ENCODE results near the gene BICRA.
"Not testable (repeated sequence)": the region's sequence is repeated elsewhere in the genome, so short reads cannot be mapped to it uniquely, and the experiment has no call there.

Gene BICRA

DNA sequence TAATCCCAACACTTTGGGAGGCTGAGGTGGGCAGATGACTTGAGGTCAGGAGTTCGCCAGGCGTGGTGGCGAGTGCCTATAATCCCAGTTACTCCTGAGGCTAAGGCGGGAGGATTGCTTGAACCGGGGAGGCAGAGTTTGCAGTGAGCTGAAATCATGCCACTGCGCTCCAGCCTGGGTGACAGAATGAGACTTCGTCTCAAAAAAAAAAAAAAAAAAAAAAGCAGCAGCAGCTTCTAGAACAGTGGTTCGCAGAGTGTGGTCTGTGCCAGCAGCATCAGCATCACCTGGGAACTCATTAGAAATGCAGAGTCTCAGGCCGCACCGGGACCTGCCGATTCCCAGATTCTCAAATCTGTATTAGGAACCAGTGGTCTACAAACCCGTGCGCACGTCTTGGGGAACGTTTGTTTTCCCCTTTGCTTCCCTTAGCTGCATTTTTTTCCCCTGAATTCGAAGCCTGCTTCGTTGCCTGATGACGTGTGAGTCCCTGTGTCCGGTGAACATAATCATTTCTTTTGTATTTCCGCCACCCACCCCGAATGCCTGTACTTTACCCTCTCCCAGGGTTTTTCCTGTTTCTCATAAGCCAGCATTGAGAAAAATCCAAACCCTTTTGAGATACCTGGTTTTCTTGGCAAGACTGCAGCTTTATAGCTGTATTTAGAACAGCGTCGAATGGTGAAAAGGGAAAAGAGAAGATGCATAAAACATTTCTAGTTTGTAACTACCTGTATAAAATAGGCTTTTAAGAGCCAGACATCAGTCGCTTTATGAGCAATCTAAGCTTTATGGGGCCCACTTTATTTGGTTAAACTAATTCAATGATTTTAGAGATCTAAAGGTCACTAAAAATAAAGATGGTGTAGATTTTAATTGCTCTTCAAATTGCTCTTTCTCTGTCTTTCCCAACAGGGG, 49.8 kb downstream of the BICRA start:
- FAIRE-seq (no peak), DNase-seq (ENCODE audit: insufficient read length, low spot score) (no peak)

DNA sequence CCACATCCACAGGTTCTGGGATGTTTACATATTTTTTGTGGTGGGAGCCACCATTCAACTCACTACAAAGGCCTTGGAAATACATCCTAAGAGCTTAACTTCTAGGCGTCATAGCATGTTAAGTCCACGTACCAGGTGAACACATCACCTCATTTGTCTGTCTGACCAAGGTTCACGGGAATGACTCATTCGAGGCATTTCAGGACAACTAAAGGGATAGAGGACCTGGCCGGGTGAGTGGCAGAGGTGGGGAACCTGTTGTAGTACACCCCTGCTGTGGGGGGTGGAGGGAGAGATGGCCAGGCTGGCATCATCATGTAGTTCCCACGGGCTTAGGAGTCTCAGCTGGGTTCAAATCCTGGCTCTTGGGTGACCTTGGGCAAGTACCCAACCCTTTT, 51.5 kb downstream of the BICRA start:
- FAIRE-seq (no peak), DNase-seq (ENCODE audit: insufficient read length, low spot score) (no peak)

DNA sequence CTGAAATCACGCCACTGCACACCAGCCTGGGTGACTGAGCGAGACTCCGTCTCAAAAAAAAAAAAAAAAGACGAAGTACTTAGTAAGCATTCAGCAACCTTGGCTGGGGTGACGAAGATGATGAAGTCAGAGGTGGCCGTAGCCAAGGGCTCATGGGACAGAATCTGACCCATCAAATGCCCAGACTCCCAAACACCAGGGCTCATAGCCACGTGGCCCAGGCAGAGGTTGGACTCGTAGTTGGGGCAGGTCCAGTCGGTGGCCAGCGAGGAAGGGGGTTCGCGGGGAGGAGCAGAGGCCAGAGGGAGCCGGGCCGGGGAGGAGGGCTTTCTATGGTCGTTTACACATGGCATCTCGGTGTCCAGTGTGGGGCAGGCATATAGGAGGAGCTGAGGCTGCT, 52.2 kb downstream of the BICRA start:
- DNase-seq (ENCODE audit: insufficient read length, low spot score), result no peak
- no peak for FAIRE-seq

DNA sequence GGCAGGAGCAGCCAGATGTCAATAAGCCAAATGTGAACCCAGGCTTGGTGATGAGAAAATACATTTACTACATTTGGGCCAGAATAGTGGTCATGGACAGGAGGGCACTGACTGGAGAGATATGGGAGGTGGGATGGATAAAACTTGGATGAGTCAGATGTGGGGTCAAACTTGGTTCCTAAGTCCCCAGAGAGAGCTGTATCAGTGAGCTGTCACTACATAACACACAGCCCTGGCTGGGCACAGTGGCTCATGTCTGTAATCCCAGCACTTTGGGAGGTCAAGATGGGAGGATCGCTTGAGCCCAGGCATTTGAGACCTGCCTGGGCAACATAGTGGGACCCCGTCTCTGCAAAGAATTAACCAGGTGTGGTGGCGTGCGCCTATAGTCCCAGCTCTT, 52.7 kb downstream of the BICRA start:
- no peak for FAIRE-seq
- DNase-seq (ENCODE audit: insufficient read length, low spot score), result no peak

DNA sequence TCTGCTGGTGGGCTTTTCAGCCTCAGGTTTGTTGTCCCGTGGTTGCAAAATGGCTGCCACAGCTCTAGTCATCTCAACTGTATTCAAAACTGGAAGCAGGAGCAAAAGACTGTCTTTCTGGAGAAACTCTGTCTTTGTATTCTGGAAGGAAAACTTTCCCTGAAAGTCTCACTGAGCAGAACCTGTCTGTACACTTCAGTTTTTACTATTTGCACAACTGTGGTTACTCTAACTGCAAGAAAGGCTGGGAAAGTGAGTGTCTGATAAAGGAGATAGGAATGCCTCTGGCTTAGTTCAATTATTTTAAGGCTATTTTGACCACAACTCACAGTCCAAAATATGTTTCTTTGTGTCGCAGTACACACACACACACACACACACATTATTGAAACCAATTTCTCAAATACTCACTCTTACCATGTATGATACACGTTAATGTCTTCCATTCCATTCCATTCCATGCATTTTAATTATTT, 54.5 kb downstream of the BICRA start:
- FAIRE-seq, result no peak

DNA sequence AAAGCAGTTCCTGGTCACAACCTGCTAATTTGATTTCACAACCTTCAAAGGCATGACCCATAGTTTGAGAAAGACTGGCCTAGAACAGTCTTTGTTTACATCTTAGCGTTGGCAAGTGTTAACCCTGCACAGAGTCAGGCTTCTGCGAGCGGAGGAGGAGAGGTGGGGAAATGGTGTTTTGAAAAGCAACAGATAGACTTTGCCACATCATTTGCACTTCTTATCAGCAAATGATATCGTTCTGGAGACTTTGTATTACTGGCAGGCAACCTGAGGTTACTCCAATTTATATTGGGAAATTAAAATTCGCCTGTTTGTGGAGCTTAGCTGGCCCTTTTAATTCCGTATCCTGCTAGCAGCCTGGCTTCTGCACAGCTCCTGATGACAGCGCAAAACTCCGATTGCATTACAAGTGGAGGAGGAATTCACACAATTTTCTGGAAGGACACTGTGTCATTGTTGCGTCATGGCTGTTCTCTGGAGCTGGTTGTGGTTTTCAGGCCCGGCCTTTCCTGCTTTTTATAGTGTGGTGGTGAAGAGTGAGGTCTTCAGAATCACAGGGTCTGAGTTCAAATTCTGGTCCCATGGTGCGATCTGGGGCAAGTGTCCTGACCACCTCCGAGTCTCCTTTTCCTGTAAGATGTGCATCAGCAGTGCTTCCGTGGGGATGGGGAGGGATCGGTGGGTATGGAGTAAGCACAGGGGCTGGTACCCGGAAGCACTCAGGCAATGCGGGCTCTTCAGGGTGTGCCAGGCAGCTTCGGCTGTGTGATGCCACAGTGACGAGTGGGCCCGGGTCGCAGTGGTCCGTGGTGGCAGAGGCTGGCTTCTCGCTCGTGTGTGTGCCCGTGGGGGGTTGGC, 55.2 kb downstream of the BICRA start:
- FAIRE-seq, result no peak

More for the DNA sequence above, 54.5 kb downstream of the BICRA start:
- DNase-seq (ENCODE audit: insufficient read length, low spot score), result no peak

DNA sequence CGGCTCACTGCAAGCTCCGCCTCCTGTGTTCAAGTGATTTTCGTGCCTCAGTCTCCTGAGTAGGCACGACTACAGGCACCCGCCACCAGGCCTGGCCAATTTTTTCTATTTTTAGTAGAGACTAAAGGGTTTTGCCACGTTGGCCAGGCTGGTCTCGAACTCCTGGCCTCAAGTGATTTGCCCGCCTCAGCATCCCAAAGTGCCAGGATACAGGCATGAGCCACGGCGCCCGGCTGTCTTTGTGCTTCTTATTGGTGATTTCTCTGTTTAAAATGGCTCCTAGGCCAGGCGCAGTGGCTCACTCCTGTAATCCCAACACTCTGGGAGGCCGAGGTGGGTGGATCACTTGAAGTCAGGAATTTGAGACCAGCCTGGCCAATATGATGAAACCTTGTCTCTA, 59.6 kb downstream of the BICRA start:
- DNase-seq (ENCODE audit: insufficient read length, low spot score); FAIRE-seq: not testable (repeated sequence)

More for the DNA sequence above, 55.2 kb downstream of the BICRA start:
- peak; percentile 69 for DNase-seq (ENCODE audit: insufficient read length, low spot score)

DNA sequence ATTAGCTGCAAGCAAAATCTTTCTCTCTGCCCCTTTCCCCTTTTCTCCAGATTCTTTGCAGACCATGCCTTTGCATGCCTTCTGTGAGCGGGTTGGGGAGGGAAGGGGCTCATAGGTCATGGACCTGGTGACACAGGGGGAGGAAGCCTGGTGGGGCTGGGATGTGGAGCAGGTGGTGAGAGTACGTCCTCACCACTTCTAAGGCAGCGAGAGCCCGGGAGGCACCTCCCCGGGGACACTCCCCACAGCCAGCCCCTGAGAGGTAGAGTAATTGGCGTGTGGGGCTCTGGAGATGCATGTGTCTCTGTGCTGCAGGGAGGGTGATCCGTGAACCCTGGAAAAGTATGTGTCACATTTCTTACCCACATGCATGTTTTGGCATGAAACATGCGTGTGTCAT, 61.8 kb downstream of the BICRA start:
- no peak for DNase-seq (ENCODE audit: insufficient read length, low spot score)
- FAIRE-seq, result no peak

DNA sequence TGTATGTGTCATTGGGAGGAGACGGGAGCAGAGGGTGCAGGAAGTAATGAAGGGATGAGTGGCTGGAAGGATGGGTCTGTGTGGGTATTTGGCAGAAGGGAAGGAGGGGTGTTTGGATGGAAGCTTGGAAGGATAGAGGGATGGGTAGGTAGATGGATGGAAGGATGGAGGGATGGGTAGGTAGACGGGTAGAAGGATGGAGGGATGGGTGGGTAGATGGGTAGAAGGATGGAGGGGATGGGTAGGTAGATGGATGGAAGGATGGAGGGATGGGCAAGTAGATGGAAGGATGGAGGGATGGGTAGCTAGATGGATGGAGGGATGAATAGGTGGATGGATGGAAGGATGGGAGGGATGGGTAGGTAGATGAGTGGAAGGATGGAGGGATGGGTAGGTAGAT, 62.6 kb downstream of the BICRA start:
- FAIRE-seq, result peak; percentile 68

DNA sequence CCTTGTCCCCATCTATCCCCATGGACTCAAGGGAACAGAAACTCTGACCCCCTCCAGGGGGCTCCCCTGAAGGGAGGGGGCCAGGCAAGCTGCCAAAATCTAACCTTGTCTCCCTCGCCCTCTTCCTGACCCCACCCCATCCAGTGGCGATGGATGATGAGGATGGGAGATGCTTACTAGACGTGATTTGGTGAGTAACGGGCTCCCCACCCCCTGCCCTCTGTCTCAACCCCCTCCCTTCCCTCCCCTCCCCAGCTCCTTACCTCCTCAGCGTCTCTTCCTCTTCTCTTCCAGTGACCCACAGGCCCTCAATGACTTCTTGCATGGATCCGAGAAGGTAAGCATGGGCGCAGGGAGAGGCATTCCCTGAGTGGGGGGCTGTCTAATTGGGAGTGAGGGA, 64.5 kb downstream of the BICRA start:
- FAIRE-seq (no peak), DNase-seq (ENCODE audit: insufficient read length, low spot score) (no peak)

More for the DNA sequence above, 62.6 kb downstream of the BICRA start:
- DNase-seq (ENCODE audit: insufficient read length, low spot score), result no peak

DNA sequence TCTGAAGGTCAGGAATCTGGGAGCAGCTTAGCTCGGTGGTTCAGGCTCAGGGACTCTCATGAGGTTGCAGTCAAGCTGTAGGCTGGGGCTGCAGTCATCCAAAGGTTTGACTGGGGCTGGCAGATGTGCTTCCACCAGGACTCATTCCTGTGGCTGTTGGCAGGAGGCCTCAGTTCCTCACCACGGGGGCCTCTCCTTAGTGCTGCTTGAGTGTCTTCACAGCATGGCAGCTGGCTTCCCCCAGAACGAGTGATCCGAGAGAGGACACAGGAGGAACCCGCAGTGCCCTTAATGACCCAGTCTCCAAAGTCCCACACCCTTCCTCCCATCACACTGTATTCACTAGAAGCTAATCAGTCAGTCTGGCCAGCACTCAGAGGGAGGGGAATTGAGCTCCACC, 65.6 kb downstream of the BICRA start:
- no peak for FAIRE-seq
- no peak for DNase-seq (ENCODE audit: insufficient read length, low spot score)

DNA sequence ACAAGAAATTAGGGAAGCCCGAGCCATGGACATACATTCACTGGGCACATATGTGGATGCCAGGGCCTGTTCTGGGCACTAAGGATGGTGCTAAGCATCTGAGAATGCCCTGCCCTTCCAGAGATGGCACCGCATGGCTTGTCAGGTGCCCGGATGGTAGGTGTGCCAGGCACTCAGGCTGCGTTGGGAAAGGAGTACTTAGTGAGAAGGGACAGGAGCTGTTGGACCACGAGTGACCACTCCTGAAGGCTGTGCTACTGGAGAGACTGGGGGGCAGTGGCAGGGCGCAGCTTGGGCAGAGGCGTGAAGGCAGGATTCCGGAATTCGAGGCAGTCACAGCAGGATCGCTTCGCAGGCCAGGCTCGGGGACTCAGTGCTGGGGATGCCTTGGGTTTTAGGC, 66.3 kb downstream of the BICRA start:
- FAIRE-seq (no peak), DNase-seq (ENCODE audit: insufficient read length, low spot score) (no peak)

DNA sequence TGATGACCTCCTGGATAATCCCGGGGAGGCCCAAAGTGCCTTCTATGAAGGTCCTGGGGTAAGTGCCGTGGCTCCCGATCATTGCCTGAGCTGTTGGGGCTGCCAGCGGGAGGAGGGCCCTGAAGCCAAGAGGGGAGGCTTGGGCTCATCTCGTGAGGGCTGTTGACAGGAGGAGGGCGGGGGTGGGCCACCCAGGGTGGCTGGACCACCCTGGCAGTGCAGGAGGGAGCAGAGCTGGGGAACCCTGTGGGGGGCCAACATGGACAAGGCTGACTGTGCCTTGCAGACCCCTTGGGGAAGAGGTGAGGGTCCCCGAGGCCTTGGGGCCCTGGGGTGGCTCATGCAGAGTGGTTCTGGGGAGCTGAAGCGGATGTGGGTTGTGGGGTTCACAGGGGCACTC, 66.9 kb downstream of the BICRA start:
- DNase-seq (ENCODE audit: insufficient read length, low spot score) (no peak), FAIRE-seq (no peak)

DNA sequence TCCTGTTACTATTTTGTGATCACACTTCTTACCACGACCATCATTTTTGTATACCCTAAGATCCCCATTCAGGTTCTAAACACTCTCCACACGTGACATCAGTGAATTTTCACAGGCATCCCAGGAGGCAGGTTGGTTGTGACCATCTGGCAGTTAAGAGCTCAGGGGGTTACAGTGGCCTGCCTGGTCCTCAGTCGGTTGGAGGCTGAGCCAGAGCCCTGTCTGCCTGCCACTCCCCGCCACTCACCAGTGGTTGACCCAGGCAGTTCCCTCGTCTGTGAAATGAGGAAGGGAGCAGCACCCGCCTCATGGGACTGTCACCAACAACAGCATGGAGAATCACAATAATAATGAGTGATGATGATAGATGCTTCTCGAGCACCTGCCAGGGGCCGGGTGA, 67.9 kb downstream of the BICRA start:
- DNase-seq (ENCODE audit: insufficient read length, low spot score) (no peak), FAIRE-seq (no peak)

DNA sequence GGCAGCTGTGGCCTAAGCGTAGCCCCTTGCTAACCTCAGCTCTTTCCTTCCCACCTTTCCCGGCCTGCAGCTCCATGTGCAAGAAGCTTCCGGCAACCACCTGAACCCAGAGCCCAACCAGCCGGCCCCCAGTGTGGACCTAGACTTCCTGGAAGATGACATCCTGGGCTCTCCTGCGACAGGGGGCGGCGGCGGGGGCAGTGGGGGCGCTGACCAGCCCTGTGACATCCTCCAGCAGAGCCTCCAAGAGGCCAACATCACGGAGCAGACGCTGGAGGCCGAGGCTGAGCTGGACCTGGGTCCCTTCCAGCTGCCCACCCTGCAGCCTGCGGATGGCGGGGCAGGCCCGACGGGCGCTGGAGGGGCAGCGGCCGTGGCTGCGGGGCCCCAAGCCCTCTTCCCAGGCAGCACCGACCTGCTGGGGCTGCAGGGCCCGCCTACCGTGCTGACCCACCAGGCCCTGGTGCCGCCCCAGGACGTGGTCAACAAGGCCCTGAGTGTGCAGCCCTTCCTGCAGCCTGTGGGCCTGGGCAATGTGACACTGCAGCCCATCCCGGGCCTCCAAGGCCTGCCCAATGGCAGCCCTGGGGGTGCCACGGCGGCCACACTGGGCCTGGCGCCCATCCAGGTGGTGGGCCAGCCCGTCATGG, 70.4 kb downstream of the BICRA start:
- no peak for FAIRE-seq
- DNase-seq (ENCODE audit: insufficient read length, low spot score), result no peak

DNA sequence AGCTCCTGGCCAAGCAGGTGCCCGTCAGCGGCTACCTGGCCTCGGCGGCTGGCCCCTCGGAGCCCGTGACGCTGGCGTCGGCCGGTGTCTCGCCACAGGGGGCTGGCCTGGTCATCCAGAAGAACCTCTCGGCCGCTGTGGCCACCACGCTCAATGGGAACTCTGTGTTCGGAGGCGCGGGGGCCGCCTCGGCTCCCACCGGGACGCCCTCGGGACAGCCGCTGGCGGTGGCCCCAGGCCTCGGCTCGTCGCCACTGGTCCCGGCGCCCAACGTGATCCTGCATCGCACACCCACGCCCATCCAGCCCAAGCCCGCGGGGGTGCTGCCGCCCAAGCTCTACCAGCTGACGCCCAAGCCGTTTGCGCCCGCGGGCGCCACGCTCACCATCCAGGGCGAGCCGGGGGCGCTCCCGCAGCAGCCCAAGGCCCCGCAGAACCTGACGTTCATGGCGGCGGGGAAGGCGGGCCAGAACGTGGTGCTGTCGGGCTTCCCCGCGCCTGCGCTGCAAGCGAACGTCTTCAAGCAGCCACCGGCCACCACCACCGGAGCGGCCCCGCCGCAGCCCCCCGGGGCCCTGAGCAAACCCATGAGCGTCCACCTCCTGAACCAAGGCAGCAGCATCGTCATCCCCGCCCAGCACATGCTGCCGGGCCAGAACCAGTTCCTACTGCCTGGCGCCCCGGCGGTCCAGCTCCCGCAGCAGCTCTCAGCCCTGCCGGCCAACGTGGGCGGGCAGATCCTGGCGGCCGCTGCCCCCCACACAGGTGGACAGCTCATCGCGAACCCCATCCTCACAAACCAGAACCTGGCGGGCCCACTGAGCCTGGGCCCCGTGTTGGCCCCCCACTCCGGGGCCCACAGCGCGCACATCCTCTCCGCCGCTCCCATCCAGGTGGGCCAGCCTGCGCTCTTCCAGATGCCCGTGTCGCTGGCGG, 71.3 kb downstream of the BICRA start:
- FAIRE-seq (no peak), DNase-seq (ENCODE audit: insufficient read length, low spot score) (no peak)

DNA sequence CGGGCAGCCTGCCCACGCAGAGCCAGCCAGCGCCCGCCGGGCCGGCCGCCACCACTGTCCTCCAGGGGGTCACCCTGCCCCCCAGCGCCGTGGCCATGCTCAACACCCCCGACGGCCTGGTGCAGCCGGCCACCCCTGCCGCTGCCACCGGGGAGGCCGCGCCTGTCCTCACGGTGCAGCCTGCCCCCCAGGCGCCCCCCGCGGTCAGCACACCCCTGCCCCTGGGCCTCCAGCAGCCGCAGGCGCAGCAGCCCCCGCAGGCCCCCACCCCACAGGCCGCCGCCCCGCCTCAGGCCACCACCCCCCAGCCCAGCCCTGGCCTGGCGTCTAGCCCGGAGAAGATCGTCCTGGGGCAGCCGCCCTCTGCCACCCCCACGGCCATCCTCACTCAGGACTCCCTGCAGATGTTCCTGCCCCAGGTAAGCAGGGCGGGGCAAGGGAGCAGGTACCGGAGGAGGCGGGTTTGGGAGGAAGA, 72.0 kb downstream of the BICRA start:
- no peak for FAIRE-seq
- no peak for DNase-seq (ENCODE audit: insufficient read length, low spot score)

DNA sequence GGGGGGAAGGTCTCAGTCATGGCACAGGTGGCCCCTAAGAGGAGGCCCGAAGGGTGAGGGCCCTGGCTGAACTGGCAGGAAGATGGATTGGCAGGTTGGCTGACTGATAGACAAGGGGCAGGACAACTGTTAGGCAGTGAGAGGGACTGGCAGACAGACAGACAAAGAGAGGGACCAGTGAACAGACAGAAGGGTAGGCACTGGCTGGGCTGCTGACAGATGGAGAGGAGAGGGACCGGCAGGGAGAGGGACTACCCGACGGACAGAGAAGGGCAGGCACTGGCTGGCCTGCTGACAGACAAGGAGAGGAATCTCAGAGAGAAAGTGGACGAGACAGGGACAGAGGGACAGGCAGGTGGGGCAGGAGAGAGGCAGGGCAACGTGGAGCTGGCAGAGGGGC, 72.5 kb downstream of the BICRA start:
- FAIRE-seq, result peak; percentile 13
- no peak for DNase-seq (ENCODE audit: insufficient read length, low spot score)

DNA sequence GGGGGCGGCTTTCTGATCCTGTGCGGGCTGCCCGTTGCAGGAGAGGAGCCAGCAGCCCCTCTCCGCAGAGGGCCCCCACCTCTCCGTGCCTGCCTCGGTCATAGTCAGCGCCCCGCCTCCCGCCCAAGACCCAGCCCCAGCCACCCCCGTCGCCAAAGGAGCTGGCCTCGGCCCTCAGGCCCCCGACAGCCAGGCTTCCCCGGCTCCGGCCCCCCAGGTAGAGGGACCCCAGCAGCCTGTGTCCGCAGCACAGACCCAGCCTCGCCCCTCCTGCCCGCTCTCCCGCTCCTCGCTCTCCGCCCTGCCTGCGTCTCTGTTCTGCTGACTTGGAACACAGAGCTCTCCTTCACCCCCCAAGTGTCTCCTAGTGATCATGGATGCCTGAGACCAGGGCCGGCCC, 73.0 kb downstream of the BICRA start:
- no peak for DNase-seq (ENCODE audit: insufficient read length, low spot score)
- no peak for FAIRE-seq

DNA sequence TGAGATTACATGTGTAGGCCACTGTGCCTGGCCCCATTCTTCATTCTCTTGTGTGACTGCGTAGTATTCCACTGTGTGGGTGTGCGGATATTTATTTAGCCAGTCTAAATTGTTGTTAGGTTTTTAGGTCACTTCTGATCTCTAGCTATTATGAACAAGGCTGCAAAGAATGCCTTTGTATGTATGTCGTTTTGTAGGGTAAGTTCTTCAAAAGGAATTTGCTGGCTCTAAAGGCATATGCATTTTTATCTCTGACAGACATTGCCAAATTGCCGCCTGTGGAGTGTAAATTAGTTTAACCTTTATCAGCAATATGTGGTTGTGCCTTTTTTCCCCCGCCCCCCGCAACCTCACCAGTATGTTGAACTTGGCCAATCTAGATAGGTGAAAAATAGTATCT, 74.0 kb downstream of the BICRA start:
- FAIRE-seq, result no peak
- DNase-seq (ENCODE audit: insufficient read length, low spot score), result no peak

All from HTR-8/SVneo (cell line).